NT2/D1 (cell line): Measurements from ENCODE around the gene SNN.

Experiments
- DNase-seq: peaks from one replicate; pipeline ENCODE4 v3.0.0-alpha.2; 2011; ENCODE audit warnings: low read depth, low spot score
- H3K27me3 ChIP-seq: 2 replicates; pipeline ENCODE4 v1.6.0; 2011; ENCODE audit warnings: mild to moderate bottlenecking; ENCODE audit not compliant: insufficient read length, insufficient read depth
- H3K36me3 ChIP-seq: 2 replicates; pipeline ENCODE4 v1.6.1; 2011; ENCODE audit warnings: mild to moderate bottlenecking, low read length, mixed read lengths; ENCODE audit not compliant: insufficient read depth, insufficient read length
- H3K4me1 ChIP-seq: 2 replicates; pipeline ENCODE4 v1.5.1; 2011; ENCODE audit not compliant: insufficient read depth, insufficient read length
- H3K4me3 ChIP-seq: 2 replicates; pipeline ENCODE4 v1.5.1; 2011; ENCODE audit warnings: low read depth; ENCODE audit not compliant: insufficient read length
- H3K9ac ChIP-seq: 2 replicates; pipeline ENCODE4 v1.6.0; 2011; ENCODE audit warnings: low read depth; ENCODE audit not compliant: insufficient read length
- H3K9me3 ChIP-seq: 2 replicates; pipeline ENCODE4 v1.5.1; 2011; ENCODE audit warnings: mild to moderate bottlenecking, low read length; ENCODE audit not compliant: insufficient read depth
- SUZ12 ChIP-seq: IDR thresholded peaks from 2 replicates; pipeline ENCODE4 v1.6.1; 2011; ENCODE audit not compliant: insufficient read length, insufficient read depth; ENCODE audit errors: extremely low read depth
- YY1 ChIP-seq: IDR thresholded peaks from 2 replicates; pipeline ENCODE4 v1.6.1; 2011; ENCODE audit not compliant: insufficient read length, insufficient read depth
- ZNF274 ChIP-seq: IDR thresholded peaks from 2 replicates; pipeline ENCODE4 v1.6.1; 2011; ENCODE audit warnings: mild to moderate bottlenecking, low read depth, low read length

Gene SNN

GRCh38 chr16:11719762-11720161 lies 51.5 kb downstream of the SNN start:
- peaks cover 38% of the 10 kb centered on the region for H3K36me3 ChIP-seq
- no peak for TF ChIP-seq ZNF274
- no peak for TF ChIP-seq SUZ12
- TF ChIP-seq YY1 = no peak
- H3K9me3 ChIP-seq = no peaks in the 10 kb centered on the region
- no peak overlapping the region for H3K4me3 ChIP-seq
- no peaks in the 10 kb centered on the region for H3K4me1 ChIP-seq
- no peak for DNase-seq
- no peak overlapping the region for H3K9ac ChIP-seq
- no peaks in the 10 kb centered on the region for H3K27me3 ChIP-seq

- Histone ChIP-seq H3K27me3 (no peaks in the 10 kb centered on the region), H3K4me3 (no peak overlapping the region), H3K9ac (no peak overlapping the region), H3K4me1 (no peaks in the 10 kb centered on the region), H3K36me3 (peaks cover 49% of the 10 kb centered on the region), H3K9me3 (no peaks in the 10 kb centered on the region)
- TF ChIP-seq ZNF274 = no peak
- no peak for TF ChIP-seq YY1
- no peak for TF ChIP-seq SUZ12
- no peak for DNase-seq
These were observed 53.7 kb downstream of the SNN start for GRCh38 chr16:11721781-11722467.

GRCh38 chr16:11722468-11722808 lies 54.2 kb downstream of the SNN start:
- Histone ChIP-seq H3K4me3 (no peak overlapping the region), H3K9ac (no peak overlapping the region), H3K36me3 (peaks cover 49% of the 10 kb centered on the region), H3K27me3 (no peaks in the 10 kb centered on the region), H3K9me3 (no peaks in the 10 kb centered on the region), H3K4me1 (no peaks in the 10 kb centered on the region)
- TF ChIP-seq YY1 (no peak), ZNF274 (no peak)
- DNase-seq = no peak

- H3K36me3 ChIP-seq = peaks cover 61% of the 10 kb centered on the region
- no peaks in the 10 kb centered on the region for H3K4me1 ChIP-seq
- H3K9ac ChIP-seq = no peak overlapping the region
- no peak for DNase-seq
- H3K27me3 ChIP-seq = no peaks in the 10 kb centered on the region
- TF ChIP-seq YY1 (no peak), SUZ12 (no peak), ZNF274 (no peak)
- H3K9me3 ChIP-seq = no peaks in the 10 kb centered on the region
- H3K4me3 ChIP-seq = no peak overlapping the region
These were observed 57.2 kb downstream of the SNN start for GRCh38 chr16:11725457-11725856.

GRCh38 chr16:11726008-11726407 lies 57.8 kb downstream of the SNN start:
- no peak for DNase-seq
- Histone ChIP-seq H3K9me3 (no peaks in the 10 kb centered on the region), H3K4me1 (no peaks in the 10 kb centered on the region), H3K4me3 (no peak overlapping the region), H3K9ac (no peak overlapping the region), H3K27me3 (no peaks in the 10 kb centered on the region), H3K36me3 (peaks cover 62% of the 10 kb centered on the region)
- TF ChIP-seq ZNF274 = no peak

GRCh38 chr16:11727796-11728543 lies 59.7 kb downstream of the SNN start:
- TF ChIP-seq SUZ12 = no peak
- no peak for TF ChIP-seq ZNF274
- no peak for TF ChIP-seq YY1
- Histone ChIP-seq H3K36me3 (peaks cover 71% of the 10 kb centered on the region), H3K4me3 (no peak overlapping the region), H3K27me3 (no peaks in the 10 kb centered on the region), H3K9ac (no peak overlapping the region), H3K4me1 (no peaks in the 10 kb centered on the region), H3K9me3 (no peaks in the 10 kb centered on the region)
- DNase-seq = no peak
